Measurements from ENCODE around the gene DNAH6. TPM values are rescaled to one million over a fixed set of nuclear protein-coding genes. Genes with fewer than 3 reads are reported as not detected.

The DNAH6 gene
- total RNA-seq, 1 experiment from 2014 or later, result not detected

GRCh38 chr2:84654414-84654813 lies 138.1 kb downstream of the DNAH6 start:
- Histone ChIP-seq H3K9ac (ENCODE audit: low read length) (no peak overlapping the region), H3K27me3 (ENCODE audit: low read length) (peaks cover 55% of the 10 kb centered on the region), H3K9me2 (replicated peaks; ENCODE audit: low read length) (no peaks in the 10 kb centered on the region), H3F3A (ENCODE audit: low read length, unreplicated experiment) (no peaks in the 10 kb centered on the region), H3K36me3 (ENCODE audit: low read depth, low read length) (no peaks in the 10 kb centered on the region), H3K27ac (ENCODE audit: low read length) (no peak overlapping the region), H3K79me2 (ENCODE audit: low read length) (no peaks in the 10 kb centered on the region), H4K20me1 (ENCODE audit: low read length) (no peaks in the 10 kb centered on the region), H3K4me2 (ENCODE audit: low read length) (no peak overlapping the region), H2AFZ (ENCODE audit: low read length) (no peak overlapping the region), H3K9me3 (ENCODE audit: low read length) (no peaks in the 10 kb centered on the region), H3K4me3 (ENCODE audit: low read length) (no peak overlapping the region), H3K4me1 (ENCODE audit: insufficient read depth, low read length) (no peaks in the 10 kb centered on the region)
- DNase-seq, result no peak
- POLR2A ChIA-PET (ENCODE audit: unreplicated experiment), result no interaction called here
- BruUV-seq (replicated peaks), result no TSS peak
- TF ChIP-seq, protein P1, sequence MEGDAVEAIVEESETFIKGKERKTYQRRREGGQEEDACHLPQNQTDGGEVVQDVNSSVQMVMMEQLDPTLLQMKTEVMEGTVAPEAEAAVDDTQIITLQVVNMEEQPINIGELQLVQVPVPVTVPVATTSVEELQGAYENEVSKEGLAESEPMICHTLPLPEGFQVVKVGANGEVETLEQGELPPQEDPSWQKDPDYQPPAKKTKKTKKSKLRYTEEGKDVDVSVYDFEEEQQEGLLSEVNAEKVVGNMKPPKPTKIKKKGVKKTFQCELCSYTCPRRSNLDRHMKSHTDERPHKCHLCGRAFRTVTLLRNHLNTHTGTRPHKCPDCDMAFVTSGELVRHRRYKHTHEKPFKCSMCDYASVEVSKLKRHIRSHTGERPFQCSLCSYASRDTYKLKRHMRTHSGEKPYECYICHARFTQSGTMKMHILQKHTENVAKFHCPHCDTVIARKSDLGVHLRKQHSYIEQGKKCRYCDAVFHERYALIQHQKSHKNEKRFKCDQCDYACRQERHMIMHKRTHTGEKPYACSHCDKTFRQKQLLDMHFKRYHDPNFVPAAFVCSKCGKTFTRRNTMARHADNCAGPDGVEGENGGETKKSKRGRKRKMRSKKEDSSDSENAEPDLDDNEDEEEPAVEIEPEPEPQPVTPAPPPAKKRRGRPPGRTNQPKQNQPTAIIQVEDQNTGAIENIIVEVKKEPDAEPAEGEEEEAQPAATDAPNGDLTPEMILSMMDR (conservative IDR thresholded peaks at IDR 0.05; ENCODE audit: low read depth, low read length), result no peak
- TF ChIP-seq EZH2 (IDR thresholded peaks at IDR 0.05; ENCODE audit: low read length, unreplicated experiment) (no peak), EZH2phosphoT487 (IDR thresholded peaks at IDR 0.05; ENCODE audit: borderline replicate concordance, low read length) (no peak)
- CTCF ChIA-PET, result no interaction called here
- no peak for ATAC-seq
- intact Hi-C loops (cut with micrococcal nuclease), result no loop called here

DNA sequence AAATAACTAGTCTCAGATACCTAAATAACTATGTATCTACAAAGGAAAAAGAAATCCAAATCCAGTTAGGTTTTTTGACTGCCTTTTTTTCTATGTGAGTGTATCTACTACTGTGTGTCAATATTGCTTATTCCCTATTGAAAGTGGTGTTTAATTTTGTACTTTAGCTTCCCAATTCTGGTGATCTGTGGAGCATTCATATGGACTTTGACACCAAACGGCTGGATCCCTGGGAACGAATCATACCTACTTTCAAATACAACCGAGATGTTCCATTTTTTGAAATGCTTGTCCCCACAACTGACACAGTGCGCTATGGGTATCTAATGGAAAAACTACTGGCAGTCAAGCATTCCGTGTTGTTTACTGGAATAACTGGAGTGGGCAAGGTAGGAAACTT lies 152.8 kb downstream of the DNAH6 start:
- Histone ChIP-seq H3K4me3 (ENCODE audit: low read length) (no peak overlapping the region), H3K36me3 (ENCODE audit: low read depth, low read length) (no peaks in the 10 kb centered on the region), H3K27ac (ENCODE audit: low read length) (no peak overlapping the region), H3K9ac (ENCODE audit: low read length) (no peak overlapping the region), H3K27me3 (ENCODE audit: low read length) (peaks cover 13% of the 10 kb centered on the region; the same call in 1 of the 2 replicates), H3K9me2 (replicated peaks; ENCODE audit: low read length) (no peaks in the 10 kb centered on the region), H3F3A (ENCODE audit: low read length, unreplicated experiment) (no peaks in the 10 kb centered on the region), H3K4me2 (ENCODE audit: low read length) (no peak overlapping the region), H3K79me2 (ENCODE audit: low read length) (no peaks in the 10 kb centered on the region), H4K20me1 (ENCODE audit: low read length) (no peaks in the 10 kb centered on the region), H2AFZ (ENCODE audit: low read length) (no peak overlapping the region), H3K9me3 (ENCODE audit: low read length) (no peaks in the 10 kb centered on the region), H3K4me1 (ENCODE audit: insufficient read depth, low read length) (no peaks in the 10 kb centered on the region)
- ATAC-seq (no peak), DNase-seq (no peak)
- POLR2A ChIA-PET (ENCODE audit: unreplicated experiment), result no interaction called here
- intact Hi-C loops (cut with micrococcal nuclease), result no loop called here
- no peak for TF ChIP-seq EZH2phosphoT487 (IDR thresholded peaks at IDR 0.05; ENCODE audit: borderline replicate concordance, low read length)
- TF ChIP-seq, protein P1 (conservative IDR thresholded peaks at IDR 0.05; ENCODE audit: low read depth, low read length), result no peak
- no peak for TF ChIP-seq EZH2 (IDR thresholded peaks at IDR 0.05; ENCODE audit: low read length, unreplicated experiment)
- no TSS peak for BruUV-seq (replicated peaks)
- CTCF ChIA-PET, result no interaction called here

DNA sequence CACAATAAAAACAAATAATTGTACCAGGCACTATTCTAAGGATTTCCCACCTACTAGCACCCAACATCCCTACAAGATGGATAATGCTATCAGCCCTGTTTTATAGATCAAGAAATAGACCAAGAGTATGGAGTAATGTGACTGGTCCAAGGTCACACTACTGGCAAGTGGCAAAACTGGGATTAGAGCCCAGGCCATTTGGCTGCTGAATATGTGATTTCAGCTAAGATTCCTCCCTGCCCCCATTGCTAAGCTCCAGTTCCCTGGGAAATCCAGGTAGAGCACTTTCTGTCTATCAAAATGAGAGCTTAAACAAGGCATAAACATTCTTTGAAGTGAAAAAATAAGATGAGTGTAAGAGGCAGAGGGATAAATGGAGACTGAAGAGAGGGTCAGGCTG lies 157.8 kb downstream of the DNAH6 start:
- Histone ChIP-seq H3K27me3 (ENCODE audit: low read length) (peaks cover 17% of the 10 kb centered on the region; the same call in 1 of the 2 replicates), H3K9ac (ENCODE audit: low read length) (no peak overlapping the region), H3K36me3 (ENCODE audit: low read depth, low read length) (no peaks in the 10 kb centered on the region), H3K79me2 (ENCODE audit: low read length) (no peaks in the 10 kb centered on the region), H4K20me1 (ENCODE audit: low read length) (no peaks in the 10 kb centered on the region), H3K9me2 (replicated peaks; ENCODE audit: low read length) (no peaks in the 10 kb centered on the region), H3K27ac (ENCODE audit: low read length) (no peak overlapping the region), H3F3A (ENCODE audit: low read length, unreplicated experiment) (no peaks in the 10 kb centered on the region), H3K4me3 (ENCODE audit: low read length) (no peak overlapping the region), H2AFZ (ENCODE audit: low read length) (no peak overlapping the region), H3K9me3 (ENCODE audit: low read length) (no peaks in the 10 kb centered on the region), H3K4me1 (ENCODE audit: insufficient read depth, low read length) (no peaks in the 10 kb centered on the region), H3K4me2 (ENCODE audit: low read length) (no peak overlapping the region)
- TF ChIP-seq, protein P1 (conservative IDR thresholded peaks at IDR 0.05; ENCODE audit: low read depth, low read length), result no peak
- TF ChIP-seq EZH2 (IDR thresholded peaks at IDR 0.05; ENCODE audit: low read length, unreplicated experiment), result no peak
- no peak for ATAC-seq
- BruUV-seq (replicated peaks), result no TSS peak
- intact Hi-C loops (cut with micrococcal nuclease), result no loop called here
- no peak for DNase-seq
- ChIA-PET CTCF (no interaction called here), POLR2A (ENCODE audit: unreplicated experiment) (no interaction called here)
